Pulmonary artery endothelial cell (primary cell): ENCODE measurements around the gene TOB1. TPM values are rescaled to one million over a fixed set of nuclear protein-coding genes. Genes with fewer than 3 reads are reported as not detected.
"Not testable (repeated sequence)": the region's sequence is repeated elsewhere in the genome, so short reads cannot be mapped to it uniquely, and the experiment has no call there.

Source experiments
- DNase-seq: peaks from one replicate; pipeline ENCODE4 v3.0.0-alpha.2; 2011; ENCODE audit warnings: low read depth, low spot score
- total RNA-seq: library from RNA; depleted of rRNA; stranded (reverse); fragments of >200 nt; gene quantifications from 2 replicates; pipeline ENCODE4 v1.2.3, GENCODE V29; 2014

TOB1 gene
- total RNA-seq, 1 donor from 2014 or later = 4.4 TPM

DNA sequence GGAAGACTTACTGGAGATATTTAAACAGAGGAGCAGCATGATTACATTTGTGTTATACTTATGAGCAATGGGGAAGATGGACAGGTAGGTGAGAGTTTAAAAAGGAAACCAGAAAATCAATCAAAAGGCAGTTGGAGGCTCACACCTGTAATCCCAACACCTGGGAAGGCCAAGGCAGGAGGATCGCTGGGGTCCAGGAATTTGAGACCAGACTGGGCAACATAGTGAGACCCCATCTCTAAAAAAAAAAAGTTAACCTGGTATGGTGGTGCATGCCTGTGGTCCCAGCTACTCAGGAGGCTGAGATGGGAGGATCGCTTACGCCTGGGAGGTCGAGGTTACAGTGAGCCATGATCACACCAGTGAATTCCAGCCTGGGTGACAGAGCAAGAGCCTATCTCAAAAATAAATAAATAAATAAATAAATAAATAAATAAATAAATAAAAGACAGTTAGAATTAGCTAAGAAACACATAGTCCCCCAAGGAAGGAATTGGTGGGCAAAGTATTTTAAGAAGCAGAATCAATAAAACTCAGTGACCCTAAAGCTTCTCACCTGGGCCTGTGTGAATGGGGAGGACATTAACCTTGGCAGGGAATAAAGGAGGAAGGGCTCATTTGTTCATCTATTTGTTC, 32.3 kb upstream of the TOB1 start:
- DNase-seq = no peak

DNA sequence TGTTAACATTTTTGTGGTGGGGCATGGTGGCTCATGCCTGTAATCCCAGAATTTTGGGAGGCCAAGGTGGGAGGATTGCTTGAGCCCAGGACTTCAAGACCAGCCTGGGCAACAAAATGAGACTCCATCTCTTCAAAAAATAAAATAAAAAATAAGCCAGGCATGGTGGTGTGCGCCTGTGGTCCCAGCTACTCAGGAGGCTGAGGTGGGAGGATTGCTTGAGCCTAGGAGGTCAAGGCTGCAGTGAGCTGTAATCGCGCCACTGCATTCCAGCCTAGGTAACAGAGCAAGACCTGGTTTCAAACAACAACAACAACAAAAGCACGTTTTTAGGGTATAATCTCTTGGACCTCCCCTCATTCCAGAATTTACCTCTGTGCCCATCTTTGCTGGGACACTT, 28.4 kb upstream of the TOB1 start:
- DNase-seq = not testable (repeated sequence)

GRCh38 chr17:50893183-50893993, 27.2 kb upstream of the TOB1 start:
- DNase-seq = no peak

- no peak for DNase-seq
Measured at GRCh38 chr17:50892101-50892776, 26.1 kb upstream of the TOB1 start.

- DNase-seq = no peak
Measured at GRCh38 chr17:50891577-50891989, 25.4 kb upstream of the TOB1 start.

GRCh38 chr17:50890675-50891516, 24.7 kb upstream of the TOB1 start:
- no peak for DNase-seq

DNA sequence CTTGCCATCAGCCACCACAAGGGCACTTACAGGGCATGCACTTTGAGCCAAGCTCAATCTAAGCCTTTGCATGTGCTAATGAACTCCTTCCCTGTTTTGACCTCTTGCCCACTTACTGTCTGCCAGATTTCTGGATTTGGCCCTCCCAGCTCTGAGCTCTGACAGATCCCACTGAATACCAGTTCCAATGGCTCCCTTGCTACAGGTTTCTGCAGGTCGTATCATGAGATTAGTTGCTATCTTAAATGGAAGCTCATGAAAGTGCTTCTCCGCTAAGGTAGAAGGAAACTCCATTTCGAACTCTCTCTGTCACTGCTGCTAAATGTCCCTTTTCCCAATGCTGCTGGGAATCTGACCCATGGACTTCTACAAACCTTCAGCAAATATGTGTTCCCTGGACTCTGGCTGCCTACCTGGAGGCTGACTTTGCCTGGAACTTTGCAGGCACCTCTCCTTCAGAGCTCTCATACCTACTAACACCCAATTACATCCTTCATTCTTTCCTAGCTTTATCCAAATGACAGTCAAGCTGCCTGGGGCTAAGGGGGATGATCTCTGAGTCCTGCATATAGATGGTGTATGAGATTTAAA, 23.5 kb upstream of the TOB1 start:
- no peak for DNase-seq

- no peak for DNase-seq
Measured at GRCh38 chr17:50887705-50888245, 21.6 kb upstream of the TOB1 start.

DNA sequence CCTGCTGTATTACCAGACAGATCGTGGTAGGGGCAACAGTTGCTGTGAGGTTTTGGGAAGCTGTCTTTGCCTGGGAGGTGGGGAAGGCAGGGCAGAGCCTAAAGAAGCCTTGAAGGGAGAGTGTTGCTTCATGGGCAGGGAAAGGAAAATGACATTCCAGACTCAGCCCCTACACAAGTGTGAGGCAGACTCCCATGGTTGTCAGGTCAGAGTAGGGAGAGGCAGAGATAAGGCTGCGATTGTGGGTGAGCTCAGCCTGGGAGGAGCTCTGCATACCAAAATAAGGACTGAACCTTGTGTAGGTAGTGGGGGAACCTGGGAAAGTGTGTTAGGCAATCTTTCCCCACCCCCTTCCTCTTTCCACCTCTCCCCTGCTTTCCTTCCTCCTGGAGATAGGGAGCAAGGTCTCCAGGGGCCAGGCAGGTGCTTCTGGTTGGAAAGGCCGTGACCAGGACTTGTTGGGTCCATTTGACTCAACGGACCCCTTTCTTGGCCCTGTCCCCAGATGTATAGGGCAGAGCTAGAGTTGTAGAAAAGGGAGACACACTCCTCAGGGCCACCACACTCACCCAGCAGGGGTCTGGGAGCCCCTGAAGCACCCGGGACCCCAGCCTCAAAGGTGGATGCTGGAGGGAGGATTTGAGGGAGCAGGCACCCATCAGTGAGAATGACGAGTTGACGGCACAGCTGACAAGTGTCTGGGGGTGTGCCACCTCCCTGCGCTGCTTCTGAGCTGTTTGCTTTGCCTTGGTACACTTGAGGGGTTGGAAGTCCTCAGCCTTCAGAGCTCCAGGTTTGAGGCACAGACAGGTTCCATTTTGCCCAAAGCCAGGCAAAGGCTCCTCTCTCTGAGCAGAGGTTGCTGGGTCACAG, 18.5 kb upstream of the TOB1 start:
- DNase-seq = no peak

GRCh38 chr17:50883850-50884438, 17.8 kb upstream of the TOB1 start:
- DNase-seq = no peak

DNA sequence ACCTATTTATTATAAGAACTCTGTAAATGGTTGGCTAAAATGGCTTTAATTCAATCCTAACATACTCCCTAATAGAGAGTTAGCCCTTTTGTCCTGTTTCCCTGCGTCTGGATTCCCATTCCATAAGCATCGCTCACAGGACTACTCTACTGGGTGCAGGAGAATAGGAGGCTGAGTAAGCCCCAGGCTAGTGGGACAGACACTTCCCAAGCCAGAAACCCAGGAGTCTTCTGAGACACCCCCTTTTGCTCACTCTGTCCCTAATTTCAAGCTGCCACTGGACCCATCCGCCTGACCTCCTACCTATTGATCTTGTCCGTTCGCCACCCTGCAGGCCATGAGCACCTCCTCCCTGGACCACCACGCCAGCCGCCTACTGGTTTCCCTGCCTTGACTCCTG, 16.7 kb upstream of the TOB1 start:
- no peak for DNase-seq

DNA sequence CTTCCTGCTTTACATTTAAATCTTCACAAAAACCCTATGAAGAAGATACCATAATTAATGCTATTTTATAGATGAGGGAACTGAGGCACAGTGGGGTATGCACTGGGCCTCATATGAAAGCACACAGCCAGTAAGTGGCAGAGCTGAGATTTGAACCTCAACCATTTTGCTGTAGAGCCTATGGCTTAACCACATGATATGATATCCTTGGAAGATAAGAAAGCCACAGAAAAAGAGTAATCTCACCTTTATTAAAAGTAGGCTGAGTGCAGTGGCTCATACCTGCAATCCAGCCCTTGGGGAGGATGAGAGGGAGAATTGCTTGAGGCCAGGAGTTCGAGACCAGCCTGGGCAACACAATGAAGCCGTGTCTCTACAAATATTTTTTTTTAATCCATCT, 15.0 kb upstream of the TOB1 start:
- DNase-seq = no peak

- DNase-seq = no peak
Measured at GRCh38 chr17:50879086-50879485, 12.9 kb upstream of the TOB1 start.

DNA sequence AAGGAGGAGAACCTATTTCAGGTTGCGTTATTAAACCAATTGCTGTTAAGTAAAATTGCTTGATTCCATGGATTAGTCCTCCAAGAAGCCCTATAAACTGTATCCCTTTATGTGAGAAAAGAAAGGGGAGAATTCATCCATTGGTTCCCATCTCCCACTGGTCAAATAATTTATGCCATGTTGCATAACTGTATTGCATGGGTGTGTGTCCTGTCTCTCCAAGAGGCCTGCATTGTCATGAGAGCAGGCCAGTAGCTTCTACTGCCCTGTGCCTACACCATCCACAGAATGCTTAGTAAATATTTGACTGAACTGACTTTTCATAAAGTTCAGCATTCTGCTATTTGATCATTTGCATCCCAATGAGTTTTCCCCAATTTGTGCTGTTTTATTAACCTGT, 11.7 kb upstream of the TOB1 start:
- DNase-seq = no peak

GRCh38 chr17:50877042-50877441, 10.9 kb upstream of the TOB1 start:
- not testable (repeated sequence) for DNase-seq

GRCh38 chr17:50875074-50875473, 8.9 kb upstream of the TOB1 start:
- DNase-seq = no peak

- DNase-seq = no peak
Measured at GRCh38 chr17:50872710-50873424, 6.7 kb upstream of the TOB1 start.

DNA sequence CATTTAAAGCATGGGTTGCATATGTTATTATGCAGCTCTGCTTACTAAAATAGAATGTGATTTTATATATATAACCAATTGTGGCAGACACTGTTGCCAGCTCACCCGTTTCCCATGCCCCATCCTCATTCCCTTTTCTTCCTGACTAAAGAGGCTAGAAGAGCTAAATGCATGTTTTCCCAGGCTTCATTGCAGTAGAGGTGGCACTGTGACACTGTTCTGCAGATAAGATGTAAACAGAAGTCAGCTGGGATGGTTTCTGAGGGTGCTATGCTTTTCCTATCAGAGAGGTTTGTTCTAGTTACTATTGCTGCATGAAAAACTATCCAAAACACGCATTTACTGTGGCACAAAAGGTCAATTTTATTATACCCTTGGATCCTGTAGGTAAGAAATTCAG, 5.7 kb upstream of the TOB1 start:
- DNase-seq = no peak

- no peak for DNase-seq
Measured at GRCh38 chr17:50871364-50871763, 5.2 kb upstream of the TOB1 start.
